NB4 (cell line): ENCODE measurements around the gene PLXNA2.

Experiments
- MYC ChIP-seq: IDR thresholded peaks from 2 replicates; pipeline ENCODE4 v1.6.1; 2011; ENCODE audit warnings: low read depth, low read length
- POLR2A ChIP-seq: IDR thresholded peaks from 2 replicates; pipeline ENCODE4 v1.6.1; 2011; ENCODE audit warnings: mild to moderate bottlenecking; ENCODE audit not compliant: insufficient read length; ENCODE audit errors: extremely low read depth
- TF ChIP-seq, protein P1 (sequence below): IDR thresholded peaks from one replicate; pipeline ENCODE4 v1.5.1; 2012; ENCODE audit warnings: low read depth, low read length

DNA sequence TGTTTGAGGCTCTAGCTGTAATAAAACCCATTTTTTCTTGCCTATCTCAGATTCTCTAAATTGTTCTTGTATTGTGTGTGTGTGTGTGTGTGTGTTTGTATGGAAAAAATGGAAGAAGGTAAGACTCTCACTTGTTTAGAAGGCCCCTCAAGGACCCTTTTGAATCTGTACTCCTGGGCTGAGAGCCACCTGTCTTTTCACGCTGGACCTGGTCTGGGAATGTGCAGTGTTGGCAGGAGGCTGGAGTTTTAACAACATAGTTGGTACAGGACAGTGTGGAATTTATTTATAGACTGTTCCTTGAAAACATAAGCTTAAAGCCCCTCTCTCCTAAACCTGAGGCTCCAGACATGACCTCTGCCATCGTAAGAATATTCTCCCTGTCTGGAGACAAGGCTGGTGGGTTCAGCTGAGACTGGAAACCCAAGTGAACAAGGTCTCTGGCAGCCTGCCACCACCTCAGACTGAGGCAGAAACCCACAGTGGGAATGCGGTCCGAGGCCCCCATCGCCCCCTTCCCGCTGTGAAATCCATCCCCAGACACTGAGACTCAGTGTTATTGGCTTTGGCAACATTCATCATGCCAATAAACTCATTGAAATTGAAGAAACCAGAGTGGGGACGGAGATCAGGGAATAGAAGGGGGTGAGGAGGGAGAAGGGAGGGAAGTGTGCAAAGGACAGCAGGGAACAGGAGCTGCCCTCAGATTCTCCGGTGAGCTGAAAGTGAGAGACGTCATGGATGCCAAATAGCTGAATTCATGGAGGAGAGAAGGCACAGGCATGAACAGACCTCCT lies 24.6 kb upstream of the PLXNA2 start:
- TF ChIP-seq, protein P1, sequence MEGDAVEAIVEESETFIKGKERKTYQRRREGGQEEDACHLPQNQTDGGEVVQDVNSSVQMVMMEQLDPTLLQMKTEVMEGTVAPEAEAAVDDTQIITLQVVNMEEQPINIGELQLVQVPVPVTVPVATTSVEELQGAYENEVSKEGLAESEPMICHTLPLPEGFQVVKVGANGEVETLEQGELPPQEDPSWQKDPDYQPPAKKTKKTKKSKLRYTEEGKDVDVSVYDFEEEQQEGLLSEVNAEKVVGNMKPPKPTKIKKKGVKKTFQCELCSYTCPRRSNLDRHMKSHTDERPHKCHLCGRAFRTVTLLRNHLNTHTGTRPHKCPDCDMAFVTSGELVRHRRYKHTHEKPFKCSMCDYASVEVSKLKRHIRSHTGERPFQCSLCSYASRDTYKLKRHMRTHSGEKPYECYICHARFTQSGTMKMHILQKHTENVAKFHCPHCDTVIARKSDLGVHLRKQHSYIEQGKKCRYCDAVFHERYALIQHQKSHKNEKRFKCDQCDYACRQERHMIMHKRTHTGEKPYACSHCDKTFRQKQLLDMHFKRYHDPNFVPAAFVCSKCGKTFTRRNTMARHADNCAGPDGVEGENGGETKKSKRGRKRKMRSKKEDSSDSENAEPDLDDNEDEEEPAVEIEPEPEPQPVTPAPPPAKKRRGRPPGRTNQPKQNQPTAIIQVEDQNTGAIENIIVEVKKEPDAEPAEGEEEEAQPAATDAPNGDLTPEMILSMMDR, result no peak
- TF ChIP-seq MYC, result no peak
- no peak for TF ChIP-seq POLR2A
